H9 (cell line): ENCODE measurements around the gene JTB. TPM values are rescaled to one million over a fixed set of nuclear protein-coding genes. Genes with fewer than 3 reads are reported as not detected.

ENCODE experiments used
- DNase-seq: peaks from one replicate; pipeline ENCODE4 v3.0.0-alpha.2; 2017
- H2AFZ ChIP-seq: one replicate; pipeline ENCODE4 v1.6.1; 2013; ENCODE audit warnings: mild to moderate bottlenecking, low read length, control low read depth, moderate library complexity
- H2AK5ac ChIP-seq: 2 replicates; pipeline ENCODE4 v1.6.1; 2013; ENCODE audit warnings: low read length, control low read depth, mixed read lengths; ENCODE audit not compliant: insufficient read length
- H2BK120ac ChIP-seq: one replicate; pipeline ENCODE4 v1.6.1; 2013; ENCODE audit warnings: low read depth, mild to moderate bottlenecking, low read length, control low read depth, inconsistent platforms; ENCODE audit not compliant: poor library complexity, severe bottlenecking
- H2BK12ac ChIP-seq: 2 replicates; pipeline ENCODE4 v1.6.1; 2013; ENCODE audit warnings: low read length, control low read depth, mixed read lengths, low read depth; ENCODE audit not compliant: insufficient read length
- H2BK15ac ChIP-seq: 2 replicates; pipeline ENCODE4 v1.6.1; 2013; ENCODE audit warnings: low read depth, low read length, control low read depth
- H2BK20ac ChIP-seq: one replicate; pipeline ENCODE4 v1.6.1; 2013; ENCODE audit warnings: low read depth, mild to moderate bottlenecking, low read length, control low read depth, inconsistent platforms; ENCODE audit not compliant: poor library complexity, severe bottlenecking
- H2BK5ac ChIP-seq: 2 replicates; pipeline ENCODE4 v1.6.1; 2013; ENCODE audit warnings: low read length, control low read depth, mixed read lengths; ENCODE audit not compliant: insufficient read length
- H3K14ac ChIP-seq: 2 replicates; pipeline ENCODE4 v1.6.1; 2013; ENCODE audit warnings: low read length, control low read depth; ENCODE audit not compliant: insufficient read depth
- H3K18ac ChIP-seq: 2 replicates; pipeline ENCODE4 v1.6.1; 2013; ENCODE audit warnings: low read depth, mild to moderate bottlenecking, mixed read lengths, low read length, control low read depth; ENCODE audit not compliant: insufficient read length
- H3K23ac ChIP-seq: 2 replicates; pipeline ENCODE4 v1.6.1; 2013; ENCODE audit warnings: low read length, control low read depth, mixed read lengths, low read depth; ENCODE audit not compliant: insufficient read length
- H3K23me2 ChIP-seq: 2 replicates; pipeline ENCODE4 v1.6.1; 2013; ENCODE audit warnings: low read depth, mild to moderate bottlenecking, mixed read lengths, low read length, control low read depth; ENCODE audit not compliant: insufficient read length, poor library complexity, severe bottlenecking
- H3K27ac ChIP-seq: 2 replicates; pipeline ENCODE4 v1.5.1; 2013; ENCODE audit warnings: low read length, control low read depth, mixed read lengths, low read depth; ENCODE audit not compliant: insufficient read length
- H3K27me3 ChIP-seq: 2 replicates; pipeline ENCODE4 v1.6.1; 2013; ENCODE audit warnings: low read length, control low read depth, inconsistent platforms; ENCODE audit not compliant: insufficient read depth
- H3K4ac ChIP-seq: 2 replicates; pipeline ENCODE4 v1.6.1; 2013; ENCODE audit warnings: low read depth, mild to moderate bottlenecking, control low read depth, inconsistent platforms, low read length, moderate library complexity
- H3K4me1 ChIP-seq: 2 replicates; pipeline ENCODE4 v1.6.1; 2013; ENCODE audit warnings: low read length, control low read depth, inconsistent platforms; ENCODE audit not compliant: insufficient read depth
- H3K4me2 ChIP-seq: 2 replicates; pipeline ENCODE4 v1.6.1; 2013; ENCODE audit warnings: low read length, control low read depth, mixed read lengths; ENCODE audit not compliant: insufficient read length, insufficient read depth
- H3K56ac ChIP-seq: 2 replicates; pipeline ENCODE4 v1.6.1; 2013; ENCODE audit warnings: low read depth, mild to moderate bottlenecking, mixed read lengths, low read length, control low read depth; ENCODE audit not compliant: insufficient read length
- H3K79me1 ChIP-seq: 2 replicates; pipeline ENCODE4 v1.6.1; 2013; ENCODE audit warnings: low read depth, mild to moderate bottlenecking, moderate library complexity, low read length, control low read depth, inconsistent platforms; ENCODE audit not compliant: insufficient read depth, poor library complexity, severe bottlenecking
- H3K79me2 ChIP-seq: 2 replicates; pipeline ENCODE4 v1.6.1; 2013; ENCODE audit warnings: low read length, control low read depth, inconsistent platforms; ENCODE audit not compliant: insufficient read depth
- H3K9ac ChIP-seq: 2 replicates; pipeline ENCODE4 v1.6.1; 2013; ENCODE audit warnings: low read length, control low read depth, mixed read lengths; ENCODE audit not compliant: insufficient read length; ENCODE audit errors: extremely low read depth
- H3K9me3 ChIP-seq: one replicate; pipeline ENCODE4 v1.6.1; 2013; ENCODE audit warnings: low read depth, low read length, inconsistent platforms; ENCODE audit not compliant: control insufficient read depth
- H3T11ph ChIP-seq: one replicate; pipeline ENCODE4 v1.6.1; 2013; ENCODE audit warnings: mild to moderate bottlenecking, low read length, control low read depth, inconsistent platforms
- H4K20me1 ChIP-seq: one replicate; pipeline ENCODE4 v1.6.1; 2013; ENCODE audit not compliant: control insufficient read depth, insufficient read length, insufficient read depth
- H4K5ac ChIP-seq: 2 replicates; pipeline ENCODE4 v1.6.1; 2013; ENCODE audit warnings: low read depth, mild to moderate bottlenecking, mixed read lengths, low read length, control low read depth; ENCODE audit not compliant: insufficient read length
- H4K8ac ChIP-seq: replicated peaks from 2 replicates; pipeline ENCODE4 v1.6.1; 2013; ENCODE audit warnings: low read length, control low read depth, mixed read lengths, low read depth; ENCODE audit not compliant: insufficient read length
- H4K91ac ChIP-seq: 2 replicates; pipeline ENCODE4 v1.6.1; 2013; ENCODE audit warnings: low read depth, mild to moderate bottlenecking, moderate library complexity, mixed read lengths, low read length, control low read depth; ENCODE audit not compliant: insufficient read length
- H3K27ac Mint-ChIP-seq, 3 experiments: 2 replicates in 2 of 3; 3 replicates in 1 of 3; pipeline ENCODE4 v1.8.0; 2020 to 2021; ENCODE audit warnings: mixed read lengths in 3 of 3, mild to moderate bottlenecking in 1 of 3, moderate library complexity in 1 of 3
- H3K27me3 Mint-ChIP-seq: 2 replicates; pipeline ENCODE4 v1.8.0; 2021; ENCODE audit warnings: low read depth, mild to moderate bottlenecking, moderate library complexity, mixed read lengths
- H3K36me3 Mint-ChIP-seq, 3 experiments: 2 replicates in 2 of 3; 3 replicates in 1 of 3; pipeline ENCODE4 v1.8.0; 2020 to 2021; ENCODE audit warnings: low read depth in 3 of 3, mixed read lengths in 3 of 3; ENCODE audit not compliant: insufficient read depth in 1 of 3
- H3K4me1 Mint-ChIP-seq, 2 experiments: 2 replicates each; pipeline ENCODE4 v1.8.0; 2020; ENCODE audit warnings: mixed read lengths in 2 of 2
- H3K4me3 Mint-ChIP-seq, 2 experiments: 2 replicates in 1 of 2; 3 replicates in 1 of 2; pipeline ENCODE4 v1.8.0; 2020 to 2021; ENCODE audit warnings: mild to moderate bottlenecking in 2 of 2, mixed read lengths in 2 of 2, moderate library complexity in 1 of 2
- H3K9me3 Mint-ChIP-seq, 2 experiments: 2 replicates in 1 of 2; 3 replicates in 1 of 2; pipeline ENCODE4 v1.8.0; 2020; ENCODE audit warnings: mild to moderate bottlenecking in 2 of 2, mixed read lengths in 2 of 2, moderate library complexity in 1 of 2
- WGBS: extraction: QIAGEN DNeasy Blood & Tissue Kit; methylation state at CpG from one replicate; pipeline ENCODE4 v1.1.7; 2013; ENCODE audit warnings: missing lambda C conversion rate, low lambda C conversion rate, mixed read lengths; ENCODE audit not compliant: insufficient read length; ENCODE audit errors: extremely low coverage; 5-methylcytosine and 5-hydroxymethylcytosine counted together
- total RNA-seq: library from RNA; stranded (reverse); gene quantifications from 2 replicates; pipeline ENCODE4 v1.2.1, GENCODE V29; 2021
- TF ChIP-seq, protein P1 (sequence below): fragments of 200-600 bp; sonication (generic); conservative IDR thresholded peaks from 3 replicates; pipeline ENCODE4 v1.8.0; 2021; ENCODE audit warnings: antibody characterized with exemption, mild to moderate bottlenecking

Gene JTB
- total RNA-seq, 1 experiment from 2014 or later: 85.4 TPM

DNA sequence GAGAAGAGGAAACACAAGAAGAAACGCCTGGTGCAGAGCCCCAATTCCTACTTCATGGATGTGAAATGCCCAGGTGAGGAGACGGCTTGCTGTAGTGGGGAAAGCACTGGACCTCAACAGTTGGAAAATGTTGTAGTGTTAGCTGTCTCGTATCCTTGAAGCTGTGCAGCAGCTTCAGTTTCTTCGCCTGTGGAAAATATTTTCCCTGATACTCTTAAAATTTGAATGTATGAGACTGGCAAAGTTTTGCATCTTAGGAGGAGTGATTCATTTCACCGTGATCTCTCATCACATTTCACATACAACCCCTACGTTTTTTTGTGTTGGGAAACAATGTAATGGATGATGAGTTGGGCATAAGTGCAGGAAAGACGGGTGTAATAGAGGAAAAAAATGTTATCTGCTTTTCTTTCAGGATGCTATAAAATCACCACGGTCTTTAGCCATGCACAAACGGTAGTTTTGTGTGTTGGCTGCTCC is 13.7 kb upstream of the JTB start:
- H3K4ac ChIP-seq: no peak overlapping the region
- no peak overlapping the region for H2AK5ac ChIP-seq
- H3K9me3 ChIP-seq: no peaks in the 10 kb centered on the region
- Mint-ChIP-seq H3K4me1 (peaks cover 19 to 22% of the 10 kb centered on the region in 2 experiments), H3K27me3 (peaks cover 2% of the 10 kb centered on the region; the same call in 1 of the 2 replicates), H3K36me3 (peaks cover 38 to 51% (median 49%) of the 10 kb centered on the region in 3 experiments), H3K27ac (peak overlapping the region; percentile 99 to 100 (median 99)), H3K9me3 (peaks cover 0 to 3% of the 10 kb centered on the region in 2 experiments; a peak in 3 of 5 replicates), H3K4me3 (peak overlapping the region; percentile 96 to 97)
- no peak overlapping the region for H3T11ph ChIP-seq
- no peak overlapping the region for H2BK5ac ChIP-seq
- no peak overlapping the region for H2BK20ac ChIP-seq
- no peaks in the 10 kb centered on the region for H4K20me1 ChIP-seq
- H4K8ac ChIP-seq: no peak overlapping the region
- no peak overlapping the region for H3K23ac ChIP-seq
- no peak overlapping the region for H2AFZ ChIP-seq
- H2BK120ac ChIP-seq: no peak overlapping the region
- H2BK15ac ChIP-seq: no peak overlapping the region
- DNase-seq: no peak
- H3K79me2 ChIP-seq: peaks cover 3% of the 10 kb centered on the region; the same call in 1 of the 2 replicates
- H3K4me1 ChIP-seq: no peaks in the 10 kb centered on the region
- TF ChIP-seq, protein P1, sequence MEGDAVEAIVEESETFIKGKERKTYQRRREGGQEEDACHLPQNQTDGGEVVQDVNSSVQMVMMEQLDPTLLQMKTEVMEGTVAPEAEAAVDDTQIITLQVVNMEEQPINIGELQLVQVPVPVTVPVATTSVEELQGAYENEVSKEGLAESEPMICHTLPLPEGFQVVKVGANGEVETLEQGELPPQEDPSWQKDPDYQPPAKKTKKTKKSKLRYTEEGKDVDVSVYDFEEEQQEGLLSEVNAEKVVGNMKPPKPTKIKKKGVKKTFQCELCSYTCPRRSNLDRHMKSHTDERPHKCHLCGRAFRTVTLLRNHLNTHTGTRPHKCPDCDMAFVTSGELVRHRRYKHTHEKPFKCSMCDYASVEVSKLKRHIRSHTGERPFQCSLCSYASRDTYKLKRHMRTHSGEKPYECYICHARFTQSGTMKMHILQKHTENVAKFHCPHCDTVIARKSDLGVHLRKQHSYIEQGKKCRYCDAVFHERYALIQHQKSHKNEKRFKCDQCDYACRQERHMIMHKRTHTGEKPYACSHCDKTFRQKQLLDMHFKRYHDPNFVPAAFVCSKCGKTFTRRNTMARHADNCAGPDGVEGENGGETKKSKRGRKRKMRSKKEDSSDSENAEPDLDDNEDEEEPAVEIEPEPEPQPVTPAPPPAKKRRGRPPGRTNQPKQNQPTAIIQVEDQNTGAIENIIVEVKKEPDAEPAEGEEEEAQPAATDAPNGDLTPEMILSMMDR: no peak
- peak overlapping the region; percentile 51; the same call in 1 of the 2 replicates for H3K14ac ChIP-seq
- H3K56ac ChIP-seq: no peak overlapping the region
- H3K79me1 ChIP-seq: peaks cover 4% of the 10 kb centered on the region
- no peak overlapping the region for H2BK12ac ChIP-seq
- WGBS: no CpG with 5 or more reads among the region's 9 CpGs
- no peaks in the 10 kb centered on the region for H3K27me3 ChIP-seq
- no peak overlapping the region for H3K18ac ChIP-seq
- peak overlapping the region; percentile 99 for H3K9ac ChIP-seq
- H4K91ac ChIP-seq: no peak overlapping the region
- peak overlapping the region; percentile 82 for H3K27ac ChIP-seq
- peak overlapping the region; percentile 91 for H3K4me2 ChIP-seq
- peaks cover 4% of the 10 kb centered on the region for H3K23me2 ChIP-seq
- no peak overlapping the region for H4K5ac ChIP-seq
